Upper lobe of right lung (tissue), 1 donor: ENCODE measurements around the gene FOXM1. TPM values are rescaled to one million over a fixed set of nuclear protein-coding genes. Genes with fewer than 3 reads are reported as not detected.
A peak's percentile ranks its signal among the peaks of the same experiment; 100 is the strongest.

Experiments used
- ATAC-seq: fragments of 200-7000 bp; cut with Tn5 transposase; one replicate; pipeline ENCODE4 v1.9.1; 2020; ENCODE audit warnings: mild to moderate bottlenecking, moderate library complexity
- DNase-seq: peaks from one replicate; pipeline ENCODE4 v3.0.0-alpha.2; 2020
- H3K27ac ChIP-seq: fragments of 200-600 bp; one replicate; pipeline ENCODE4 v1.8.0; 2022
- H3K27me3 ChIP-seq: fragments of 200-600 bp; one replicate; pipeline ENCODE4 v1.8.0; 2022; ENCODE audit warnings: mild to moderate bottlenecking
- H3K36me3 ChIP-seq: fragments of 200-600 bp; one replicate; pipeline ENCODE4 v1.8.0; 2022
- H3K4me1 ChIP-seq: fragments of 200-600 bp; one replicate; pipeline ENCODE4 v1.8.0; 2022
- H3K4me3 ChIP-seq: fragments of 200-600 bp; one replicate; pipeline ENCODE4 v1.8.0; 2022; ENCODE audit warnings: mild to moderate bottlenecking
- H3K9me3 ChIP-seq: fragments of 200-600 bp; one replicate; pipeline ENCODE4 v1.8.0; 2022
- CTCF ChIP-seq: fragments of 200-600 bp; IDR thresholded peaks from one replicate; pipeline ENCODE4 v1.8.0; 2022; ENCODE audit warnings: antibody characterized with exemption
- intact Hi-C: fragments of 100-400 bp; cut with DNase I; formaldehyde crosslinking; loops from one replicate; pipeline ENCODE4 v1.11.0; 2022
- total RNA-seq: library from RNA; stranded (reverse); fragmentation: NEBNext Ultra II Directional; extraction: Animal tissue kit (Norgen Biotek cat#: 25700); gene quantifications from one replicate; pipeline ENCODE4 v1.2.1, GENCODE V29; 2021
- donor health status: DM: no; HTN: yes; CAD: no; lungs with severe emphysema.

The FOXM1 gene
- total RNA-seq, 1 donor from 2014 or later: 1.0 TPM

DNA sequence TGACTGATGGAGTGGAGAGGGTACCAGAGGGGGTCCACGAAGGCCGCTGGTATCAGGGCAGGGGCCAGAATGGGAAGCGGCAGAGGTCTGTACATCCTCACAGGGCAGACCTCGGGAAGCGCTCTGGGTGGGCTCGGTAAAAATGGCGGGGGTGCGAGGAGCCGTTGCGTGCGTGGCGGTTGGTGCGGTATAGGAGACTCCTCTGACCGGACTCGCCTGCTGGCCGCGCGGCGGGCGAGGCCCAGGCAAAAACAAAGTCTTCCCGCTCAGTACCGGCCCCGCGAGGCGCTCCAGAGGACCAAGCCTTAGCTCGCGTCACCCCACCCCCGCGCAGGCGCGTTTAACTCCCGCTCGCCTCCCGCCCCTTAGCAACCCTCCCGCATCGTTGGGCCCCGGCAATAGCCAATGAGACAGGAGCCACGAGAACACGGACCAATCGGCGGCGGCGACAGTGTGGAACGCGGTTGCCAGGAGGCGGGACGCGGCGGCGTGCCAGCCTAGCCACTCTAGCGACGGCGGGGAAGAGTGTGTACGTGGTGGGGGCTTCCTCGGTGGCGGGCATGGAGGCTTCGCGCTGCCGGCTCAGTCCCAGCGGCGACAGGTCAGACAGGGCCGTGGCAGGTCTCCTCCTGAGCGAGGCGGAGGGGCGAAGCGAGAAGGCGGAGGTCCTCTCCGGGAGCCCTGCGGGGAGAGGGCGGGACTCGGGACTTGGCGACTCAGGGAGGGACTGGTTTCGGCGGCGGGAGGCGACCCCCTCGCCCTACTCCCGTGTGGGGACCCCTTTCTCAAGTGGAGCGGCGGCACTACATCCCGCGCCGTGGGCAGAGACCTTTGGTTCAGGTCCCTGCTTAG is 13.6 kb upstream of the FOXM1 start, which contains the start of gene TULP3:
TULP3 (plus strand) TSS at position 504 of the 852 bp plus-strand sequence; CDS start at position 561, 57 bp downstream.
- TF ChIP-seq CTCF: peak; percentile 22
- intact Hi-C loops: no loop called here
- Histone ChIP-seq H3K4me1 (peaks cover 21% of the 10 kb centered on the region), H3K36me3 (no peaks in the 10 kb centered on the region), H3K9me3 (no peaks in the 10 kb centered on the region), H3K4me3 (peak within 1 kb of the TSS; percentile 82), H3K27me3 (no peaks in the 10 kb centered on the region), H3K27ac (peak within 1 kb of the TSS; percentile 82)
- ATAC-seq: peak; percentile 99
- peak; percentile 99 for DNase-seq

- ATAC-seq: no peak
- H3K4me1 ChIP-seq: peaks cover 21% of the 10 kb centered on the region
- no peak for DNase-seq
- intact Hi-C loops: no loop called here
- H3K4me3 ChIP-seq: peak overlapping the region; percentile 82
- H3K27me3 ChIP-seq: no peaks in the 10 kb centered on the region
- TF ChIP-seq CTCF: no peak
- H3K9me3 ChIP-seq: no peaks in the 10 kb centered on the region
- H3K36me3 ChIP-seq: no peaks in the 10 kb centered on the region
- peak overlapping the region; percentile 82 for H3K27ac ChIP-seq
These were observed 13.0 kb upstream of the FOXM1 start for GRCh38 chr12:2890001-2890387.

DNA sequence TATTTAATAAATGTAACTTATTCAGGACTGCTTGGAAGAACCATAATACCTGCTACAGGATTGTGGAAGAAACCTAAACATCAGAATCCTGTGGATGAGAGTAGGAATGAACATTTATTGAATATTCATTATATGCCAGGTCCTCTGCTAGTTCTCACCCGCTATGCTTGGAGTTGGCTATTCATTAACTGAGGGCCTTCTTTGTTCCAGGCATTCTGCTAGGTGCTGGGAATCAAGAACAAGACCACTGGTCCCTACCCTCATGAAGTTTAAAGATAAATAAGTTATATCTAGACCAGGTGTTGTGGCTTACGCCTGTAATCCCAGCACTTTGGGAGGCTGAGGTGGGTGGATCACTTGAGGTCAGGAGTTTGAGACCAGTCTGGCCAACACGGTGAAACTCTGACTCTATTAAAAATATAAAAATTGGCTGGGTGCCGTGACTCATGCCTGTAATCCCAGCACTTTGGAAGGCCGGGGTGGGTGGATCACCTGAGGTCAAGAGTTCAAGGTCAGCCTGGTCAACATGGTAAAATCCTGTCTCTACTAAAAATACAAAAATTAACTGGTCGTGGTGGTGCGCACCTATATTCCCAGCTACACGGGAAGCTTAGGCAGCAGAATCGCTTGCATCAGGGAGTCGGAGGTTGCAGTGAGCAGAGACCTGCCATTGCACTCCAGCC is 9.9 kb upstream of the FOXM1 start:
- DNase-seq: no peak
- intact Hi-C loops: no loop called here

GRCh38 chr12:2884810-2885209 is 7.8 kb upstream of the FOXM1 start:
- no peak for DNase-seq

More for the DNA sequence above, 9.9 kb upstream of the FOXM1 start:
- TF ChIP-seq CTCF: no peak
- Histone ChIP-seq H3K27me3 (no peaks in the 10 kb centered on the region), H3K27ac (no peak overlapping the region), H3K4me1 (peaks cover 8% of the 10 kb centered on the region), H3K4me3 (no peak overlapping the region), H3K9me3 (no peaks in the 10 kb centered on the region), H3K36me3 (no peaks in the 10 kb centered on the region)
- no peak for ATAC-seq

DNA sequence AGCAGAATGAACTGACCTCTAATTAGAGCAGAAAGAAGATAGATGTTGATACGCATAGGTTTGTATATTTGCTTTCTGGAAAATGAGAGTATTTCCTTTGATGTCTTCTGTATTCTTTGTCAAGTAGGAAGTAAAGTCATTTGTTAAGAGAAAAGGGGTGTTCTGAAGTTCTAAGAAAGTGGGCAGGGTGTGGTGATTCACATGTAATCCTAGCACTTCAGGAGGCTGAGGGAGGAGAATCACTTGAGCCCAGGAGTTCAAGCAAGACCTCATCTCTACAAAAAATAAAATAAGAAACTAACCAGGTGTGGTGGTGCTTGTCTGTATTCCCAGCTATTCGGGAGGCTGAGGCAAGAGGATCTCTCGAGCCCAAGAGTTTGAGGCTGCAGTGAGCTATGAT is 2.9 kb upstream of the FOXM1 start:
- H3K36me3 ChIP-seq: no peaks in the 10 kb centered on the region
- no peaks in the 10 kb centered on the region for H3K27me3 ChIP-seq
- intact Hi-C loops: no loop called here
- TF ChIP-seq CTCF: no peak
- H3K4me3 ChIP-seq: no peak overlapping the region
- H3K9me3 ChIP-seq: no peaks in the 10 kb centered on the region
- DNase-seq (no peak), ATAC-seq (no peak)
- no peak overlapping the region for H3K27ac ChIP-seq
- H3K4me1 ChIP-seq: peaks cover 18% of the 10 kb centered on the region

More at GRCh38 chr12:2884810-2885209, 7.8 kb upstream of the FOXM1 start:
- Histone ChIP-seq H3K9me3 (no peaks in the 10 kb centered on the region), H3K36me3 (no peaks in the 10 kb centered on the region), H3K4me1 (no peaks in the 10 kb centered on the region), H3K27ac (no peak overlapping the region), H3K4me3 (no peak overlapping the region), H3K27me3 (no peaks in the 10 kb centered on the region)
- ATAC-seq: no peak
- TF ChIP-seq CTCF: no peak
- intact Hi-C loops: no loop called here
